GM21786 (cell line): ENCODE data around the gene MCC.

ENCODE experiments used
- ATAC-seq: cut with Tn5 transposase; IDR thresholded peaks from one replicate; pipeline ENCODE4 v1.9.1; 2021; ENCODE audit not compliant: unreplicated experiment

Gene MCC

GRCh38 chr5:113042491-113043243 lies 445.6 kb downstream of the MCC start:
- no peak for ATAC-seq

GRCh38 chr5:113040672-113041260 lies 447.5 kb downstream of the MCC start:
- no peak for ATAC-seq

GRCh38 chr5:113039934-113040285 lies 448.3 kb downstream of the MCC start:
- ATAC-seq: no peak

- no peak for ATAC-seq
Observed at GRCh38 chr5:113039229-113039933, 448.9 kb downstream of the MCC start.

GRCh38 chr5:113038714-113039113 lies 449.5 kb downstream of the MCC start:
- no peak for ATAC-seq

GRCh38 chr5:113038136-113038535 lies 450.1 kb downstream of the MCC start:
- no peak for ATAC-seq

- no peak for ATAC-seq
Observed at GRCh38 chr5:113036826-113037225, 451.4 kb downstream of the MCC start.

- ATAC-seq: no peak
Observed at GRCh38 chr5:113036321-113036720, 451.9 kb downstream of the MCC start.

GRCh38 chr5:113035096-113035495 lies 453.2 kb downstream of the MCC start:
- no peak for ATAC-seq

- ATAC-seq: no peak
Observed at GRCh38 chr5:113034182-113034773, 454.0 kb downstream of the MCC start.

- no peak for ATAC-seq
Observed at GRCh38 chr5:113031557-113031956, 456.7 kb downstream of the MCC start.

- ATAC-seq: no peak
Observed at GRCh38 chr5:113031104-113031503, 457.1 kb downstream of the MCC start.

GRCh38 chr5:113029614-113030013 lies 458.6 kb downstream of the MCC start:
- no peak for ATAC-seq

- ATAC-seq: no peak
Observed at GRCh38 chr5:113027431-113027830, 460.8 kb downstream of the MCC start.

- ATAC-seq: no peak
Observed at GRCh38 chr5:113027015-113027414, 461.2 kb downstream of the MCC start.

- no peak for ATAC-seq
Observed at GRCh38 chr5:113026211-113026610, 462.0 kb downstream of the MCC start.

GRCh38 chr5:113025596-113025995 lies 462.7 kb downstream of the MCC start:
- ATAC-seq: no peak

- no peak for ATAC-seq
Observed at GRCh38 chr5:113024076-113024697, 464.1 kb downstream of the MCC start.

- ATAC-seq: peak; percentile 73
Observed at GRCh38 chr5:113022661-113023060, 465.6 kb downstream of the MCC start.

GRCh38 chr5:113020461-113021273 lies 467.6 kb downstream of the MCC start:
- no peak for ATAC-seq
